H1 (cell line): ENCODE measurements around the gene INAVA. TPM values are rescaled to one million over a fixed set of nuclear protein-coding genes. Genes with fewer than 3 reads are reported as not detected.

ENCODE experiments used
- CTCF ChIA-PET: fragments of 300-600 bp; sonication (Branson Sonifier 250); formaldehyde crosslinking; loops from one replicate; lab custom pipeline; 2021; ENCODE audit not compliant: partially characterized antibody; lab: Charles Lee
- POLR2A ChIA-PET: fragments of 300-600 bp; sonication (Branson Sonifier 250); formaldehyde crosslinking; loops from one replicate; lab custom pipeline; 2021; ENCODE audit warnings: inconsistent platforms; ENCODE audit not compliant: partially characterized antibody; lab: Charles Lee
- DNase-seq, 2 experiments: peaks; one replicate each; pipeline versions ENCODE4 v3.0.0 to v3.0.0-alpha.2; 2010 to 2022; ENCODE audit warnings: low spot score in 2 of 2, low read depth in 1 of 2, mixed read lengths in 1 of 2
- FAIRE-seq: peaks from 2 replicates; lab custom pipeline; 2011; peaks lifted over from hg19 to GRCh38; lab: Jason Lieb, UNC
- H2AFZ ChIP-seq: 2 replicates; pipeline ENCODE4 v1.8.1; 2012; ENCODE audit warnings: low read length, inconsistent platforms
- H2AK5ac ChIP-seq: 2 replicates; pipeline ENCODE4 v1.6.1; 2013; ENCODE audit warnings: low read depth, low read length
- H2BK120ac ChIP-seq: replicated peaks from 2 replicates; pipeline ENCODE3; 2013; ENCODE audit warnings: low read depth, low read length, inconsistent platforms
- H2BK12ac ChIP-seq: 2 replicates; pipeline ENCODE4 v1.6.1; 2013; ENCODE audit warnings: low read depth, low read length
- H2BK15ac ChIP-seq: 2 replicates; pipeline ENCODE4 v1.6.1; 2013; ENCODE audit warnings: low read length
- H2BK20ac ChIP-seq: 2 replicates; pipeline ENCODE4 v1.6.1; 2013; ENCODE audit warnings: low read length
- H2BK5ac ChIP-seq: 2 replicates; pipeline ENCODE4 v1.6.1; 2013; ENCODE audit warnings: low read depth, low read length
- H3K14ac ChIP-seq: 2 replicates; pipeline ENCODE4 v1.6.1; 2013; ENCODE audit warnings: inconsistent platforms; ENCODE audit not compliant: insufficient read length
- H3K18ac ChIP-seq: 2 replicates; pipeline ENCODE4 v1.6.1; 2013; ENCODE audit warnings: low read length; ENCODE audit errors: extremely low read depth
- H3K23ac ChIP-seq: 2 replicates; pipeline ENCODE4 v1.6.1; 2013; ENCODE audit warnings: inconsistent platforms; ENCODE audit not compliant: insufficient read length
- H3K23me2 ChIP-seq: 2 replicates; pipeline ENCODE4 v1.6.1; 2013; ENCODE audit warnings: low read depth, low read length
- H3K27ac ChIP-seq: 2 replicates; pipeline ENCODE4 v1.6.1; 2011; ENCODE audit warnings: low read depth, low read length, inconsistent platforms
- H3K27me3 ChIP-seq, 4 experiments: replicated peaks in 1 of 4; 1 replicate in 1 of 4; 2 replicates in 3 of 4; pipeline versions ENCODE4 v1.6.1 to v1.8.1; 2011 to 2013; ENCODE audit warnings: low read length in 3 of 4, mild to moderate bottlenecking in 3 of 4, inconsistent platforms in 2 of 4, mixed read lengths in 2 of 4, moderate library complexity in 1 of 4; ENCODE audit not compliant: control insufficient read depth in 3 of 4, insufficient read depth in 3 of 4; ENCODE audit errors: extremely low read depth in 1 of 4
- H3K36me3 ChIP-seq, 4 experiments: 2 replicates each; pipeline versions ENCODE4 v1.6.1 to v1.8.1; 2011 to 2013; ENCODE audit warnings: mild to moderate bottlenecking in 4 of 4, low read length in 3 of 4, moderate library complexity in 2 of 4, control low read depth in 1 of 4, inconsistent platforms in 1 of 4; ENCODE audit not compliant: insufficient read depth in 4 of 4, control insufficient read depth in 2 of 4
- H3K4ac ChIP-seq: replicated peaks from 2 replicates; pipeline ENCODE3; 2013; ENCODE audit warnings: low read length, low read depth, mixed read lengths, inconsistent platforms; ENCODE audit not compliant: insufficient read length
- H3K4me1 ChIP-seq, 4 experiments: replicated peaks in 1 of 4; 1 replicate in 1 of 4; 2 replicates in 3 of 4; pipeline versions ENCODE4 v1.6.1 to v1.8.1; 2011 to 2013; ENCODE audit warnings: low read length in 3 of 4, inconsistent platforms in 2 of 4, mixed read lengths in 1 of 4; ENCODE audit not compliant: insufficient read depth in 4 of 4, control insufficient read depth in 3 of 4
- H3K4me2 ChIP-seq, 2 experiments: 2 replicates each; pipeline versions ENCODE4 v1.6.1 to v1.8.1; 2011 to 2013; ENCODE audit warnings: low read depth in 2 of 2, low read length in 2 of 2, control low read depth in 1 of 2, inconsistent platforms in 1 of 2, mild to moderate bottlenecking in 1 of 2; ENCODE audit not compliant: insufficient read depth in 1 of 2
- H3K4me3 ChIP-seq, 4 experiments: fragments of 200-600, 300-600 bp in 1 of 4; sonication (generic), shearing (Covaris generic), sonication (Bioruptor Twin) in 1 of 4; 2 replicates each; pipeline versions ENCODE4 v1.5.1 to v1.8.1; 2011 to 2016; ENCODE audit warnings: low read length in 4 of 4, low read depth in 3 of 4, control low read depth in 2 of 4, inconsistent platforms in 2 of 4, mild to moderate bottlenecking in 2 of 4, mixed read lengths in 1 of 4, moderate library complexity in 1 of 4; ENCODE audit not compliant: insufficient read depth in 2 of 4; ENCODE audit errors: extremely low read depth in 1 of 4
- H3K56ac ChIP-seq: replicated peaks from 2 replicates; pipeline ENCODE3; 2013; ENCODE audit warnings: low read depth, mild to moderate bottlenecking, mixed read lengths, low read length, inconsistent platforms; ENCODE audit not compliant: insufficient read length
- H3K79me1 ChIP-seq: 2 replicates; pipeline ENCODE4 v1.6.1; 2013; ENCODE audit warnings: low read depth, low read length, control low read depth
- H3K79me2 ChIP-seq, 2 experiments: 2 replicates each; pipeline versions ENCODE4 v1.6.1 to v1.8.1; 2012 to 2013; ENCODE audit warnings: low read length in 2 of 2, mild to moderate bottlenecking in 2 of 2, inconsistent platforms in 1 of 2; ENCODE audit not compliant: insufficient read depth in 2 of 2, control insufficient read depth in 1 of 2
- H3K9ac ChIP-seq, 4 experiments: replicated peaks in 1 of 4; 1 replicate in 1 of 4; 2 replicates in 3 of 4; pipeline versions ENCODE4 v1.6.1 to v1.8.1; 2011 to 2013; ENCODE audit warnings: low read depth in 3 of 4, low read length in 3 of 4, control low read depth in 2 of 4, mild to moderate bottlenecking in 2 of 4, moderate library complexity in 2 of 4, inconsistent platforms in 1 of 4; ENCODE audit errors: extremely low read depth in 1 of 4
- H3K9me3 ChIP-seq, 2 experiments: 2 replicates each; pipeline versions ENCODE4 v1.6.1 to v1.8.1; 2012 to 2013; ENCODE audit warnings: mild to moderate bottlenecking in 2 of 2, moderate library complexity in 2 of 2, control low read depth in 1 of 2, inconsistent platforms in 1 of 2, low read depth in 1 of 2, low read length in 1 of 2, mixed read lengths in 1 of 2; ENCODE audit not compliant: insufficient read depth in 2 of 2
- H4K20me1 ChIP-seq, 2 experiments: replicated peaks in 1 of 2; 2 replicates each; pipeline versions ENCODE3 to v1.8.1; 2011 to 2013; ENCODE audit warnings: inconsistent platforms in 2 of 2, low read length in 2 of 2, mild to moderate bottlenecking in 1 of 2; ENCODE audit not compliant: insufficient read depth in 2 of 2, control insufficient read depth in 1 of 2
- H4K5ac ChIP-seq: 2 replicates; pipeline ENCODE4 v1.6.1; 2013; ENCODE audit warnings: low read length, low read depth, mixed read lengths, inconsistent platforms; ENCODE audit not compliant: insufficient read length
- H4K8ac ChIP-seq: 2 replicates; pipeline ENCODE4 v1.8.0; 2013; ENCODE audit warnings: mild to moderate bottlenecking, moderate library complexity, low read length, inconsistent platforms; ENCODE audit not compliant: insufficient read depth; ENCODE audit errors: extremely low read depth
- H4K91ac ChIP-seq: replicated peaks from 2 replicates; pipeline ENCODE3; 2013; ENCODE audit warnings: low read length, mixed read lengths, inconsistent platforms; ENCODE audit not compliant: insufficient read length
- GTF2F1 ChIP-seq: IDR thresholded peaks from 2 replicates; pipeline ENCODE4 v1.6.1; 2012; ENCODE audit warnings: low read depth, low read length, improper control_type of control experiment, borderline replicate concordance
- HDAC2 ChIP-seq, 2 experiments: fragments of 300-600 bp in 1 of 2; sonication (generic) in 1 of 2; IDR thresholded peaks; 2 replicates each; pipeline ENCODE4 v1.6.1; 2011 to 2012; ENCODE audit warnings: low read depth in 2 of 2, low read length in 2 of 2, mild to moderate bottlenecking in 2 of 2, moderate library complexity in 2 of 2, borderline replicate concordance in 1 of 2, inconsistent platforms in 1 of 2
- WGBS, 2 experiments: shearing (Covaris generic) in 1 of 2; methylation state at CpG; one replicate each; pipeline versions ENCODE4 v1.1.6 to v1.1.7; 2013 to 2015; ENCODE audit warnings: low lambda C conversion rate in 2 of 2, mixed read lengths in 2 of 2, inconsistent platforms in 1 of 2, low coverage in 1 of 2, missing lambda C conversion rate in 1 of 2; ENCODE audit not compliant: insufficient replicate concordance in 2 of 2, insufficient coverage in 1 of 2, insufficient read length in 1 of 2; ENCODE audit errors: extremely low coverage in 1 of 2, missing lambda C conversion rate in 1 of 2; 5-methylcytosine and 5-hydroxymethylcytosine counted together
- polyA plus RNA-seq, 7 experiments: library from polyadenylated mRNA; depleted of rRNA in 3 of 7; stranded (reverse) in 5 of 7; unstranded in 2 of 7; fragments of >200 nt in 5 of 7; fragments of 200-250 nt in 2 of 7; gene quantifications; 1 replicate in 5 of 7; 2 replicates in 1 of 7; 4 replicates in 1 of 7; pipeline versions ENCODE4 v1.2.1 to v1.2.3, GENCODE V29; 2011 to 2013; ENCODE audit warnings: missing spikeins in 2 of 7, mixed read lengths in 2 of 7
- total RNA-seq: library from RNA; stranded (reverse); fragmentation: NEBNext Ultra II Directional; extraction: Animal tissue kit (Norgen Biotek cat#: 25700); gene quantifications from 2 replicates; pipeline ENCODE4 v1.2.1, GENCODE V29; 2021
- TF ChIP-seq, protein P1 (sequence below): IDR thresholded peaks from 2 replicates; pipeline ENCODE4 v1.6.1; 2012; ENCODE audit warnings: low read length, inconsistent platforms

INAVA gene
- total and polyA plus RNA-seq, 2 of the 8 experiments (the other 6 are each of a cell fraction or from before 2014, with no cell fraction given) = 46.8 to 49.3 TPM

DNA sequence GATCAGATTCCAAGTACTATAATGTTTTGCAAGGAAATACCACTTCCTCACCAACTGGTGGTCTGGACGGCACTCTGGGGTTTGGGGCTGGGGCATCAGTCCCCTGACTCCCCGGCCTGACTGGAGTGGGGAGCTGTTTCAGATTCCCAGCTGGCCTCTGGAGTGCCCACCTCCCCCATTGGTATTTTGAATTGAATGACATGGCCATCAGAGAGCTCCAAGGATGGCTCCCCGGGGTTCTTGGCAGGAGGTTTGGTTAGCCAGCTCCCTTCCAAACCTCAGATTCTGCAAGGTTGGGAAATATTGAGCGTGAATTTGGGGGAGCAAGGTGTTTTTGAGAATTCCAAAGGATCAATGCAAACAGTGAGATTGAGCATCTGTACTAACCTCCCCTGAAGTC lies 2.2 kb upstream of the INAVA start:
- H3K9ac ChIP-seq = peak overlapping the region in 3 of 4 experiments; percentile 92 to 98 (median 96); a peak in 5 of 7 replicates
- H2AK5ac ChIP-seq = no peak overlapping the region
- H3K36me3 ChIP-seq = no peaks in the 10 kb centered on the region; a peak in 1 of 8 replicates
- no peak overlapping the region for H3K14ac ChIP-seq
- H4K5ac ChIP-seq = peak overlapping the region; percentile 79
- ChIA-PET CTCF (interaction anchor here (1.3 to 8.6 kb wide), 7 partner anchors 9 to 150 kb away, joined by 3 to 47 read pairs (median 5); no protein-coding TSS in a partner anchor), POLR2A (interaction anchor here (0.6 to 11.2 kb wide), 23 partner anchors 14 to 571 kb away, joined by 3 to 208 read pairs (median 5); partner anchors contain the start of genes GPR25, KIF14, KIF21B and TMEM9)
- peaks cover 3 to 55% of the 10 kb centered on the region in 2 experiments for H3K79me2 ChIP-seq
- H4K20me1 ChIP-seq = peaks cover 6 to 15% of the 10 kb centered on the region in 2 experiments
- peak overlapping the region; percentile 19 for H3K4ac ChIP-seq
- H3K4me1 ChIP-seq = peaks cover 15 to 54% (median 39%) of the 10 kb centered on the region in 4 experiments
- WGBS, 2 experiments = 14% methylated on average over 4 of the region's 4 CpGs; no CpG with 5 or more reads in 1 of the 2 experiments
- peak overlapping the region; percentile 99 for H3K27ac ChIP-seq
- H3K79me1 ChIP-seq = peaks cover 20% of the 10 kb centered on the region
- H4K8ac ChIP-seq = no peak overlapping the region; the same call in 1 of the 2 replicates
- H3K23me2 ChIP-seq = peaks cover 8% of the 10 kb centered on the region
- H2BK120ac ChIP-seq = peak overlapping the region; percentile 48
- 0 out of 2 replicates have a peak overlapping the region, but pooled peaks have one; percentile 83 for H2BK15ac ChIP-seq
- H2BK12ac ChIP-seq = peak overlapping the region; percentile 20
- H2BK5ac ChIP-seq = peak overlapping the region; percentile 97
- no peaks in the 10 kb centered on the region for H3K9me3 ChIP-seq
- no peaks in the 10 kb centered on the region for H3K27me3 ChIP-seq
- peak overlapping the region; percentile 79 to 95 for H3K4me2 ChIP-seq
- peak overlapping the region; percentile 67 to 90 (median 75) for H3K4me3 ChIP-seq
- H3K23ac ChIP-seq = no peak overlapping the region
- H4K91ac ChIP-seq = peak overlapping the region; percentile 39
- H3K18ac ChIP-seq = peak overlapping the region; percentile 98
- FAIRE-seq (no peak), DNase-seq (no peak)
- H3K56ac ChIP-seq = peak overlapping the region; percentile 91
- TF ChIP-seq, protein P1, sequence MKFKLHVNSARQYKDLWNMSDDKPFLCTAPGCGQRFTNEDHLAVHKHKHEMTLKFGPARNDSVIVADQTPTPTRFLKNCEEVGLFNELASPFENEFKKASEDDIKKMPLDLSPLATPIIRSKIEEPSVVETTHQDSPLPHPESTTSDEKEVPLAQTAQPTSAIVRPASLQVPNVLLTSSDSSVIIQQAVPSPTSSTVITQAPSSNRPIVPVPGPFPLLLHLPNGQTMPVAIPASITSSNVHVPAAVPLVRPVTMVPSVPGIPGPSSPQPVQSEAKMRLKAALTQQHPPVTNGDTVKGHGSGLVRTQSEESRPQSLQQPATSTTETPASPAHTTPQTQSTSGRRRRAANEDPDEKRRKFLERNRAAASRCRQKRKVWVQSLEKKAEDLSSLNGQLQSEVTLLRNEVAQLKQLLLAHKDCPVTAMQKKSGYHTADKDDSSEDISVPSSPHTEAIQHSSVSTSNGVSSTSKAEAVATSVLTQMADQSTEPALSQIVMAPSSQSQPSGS = 0 out of 2 replicates have a peak, but pooled peaks have one; percentile 0
- TF ChIP-seq GTF2F1 = no peak
- 0 out of 4 replicates have a peak, but pooled peaks of 1 of the 2 experiments have one; percentile 39 for TF ChIP-seq HDAC2 (IDR thresholded peaks at IDR 0.05; ENCODE audit: borderline replicate concordance in 1 of 2, low read depth in 2 of 2, low read length in 2 of 2)
- no peak overlapping the region for H2AFZ ChIP-seq
- H2BK20ac ChIP-seq = peak overlapping the region; percentile 55; the same call in 1 of the 2 replicates
